K562 (cell line): ENCODE data around the gene ACHE. TPM values are rescaled to one million over a fixed set of nuclear protein-coding genes. Genes with fewer than 3 reads are reported as not detected.
"Not testable (repeated sequence)": the region's sequence is repeated elsewhere in the genome, so short reads cannot be mapped to it uniquely, and the experiment has no call there.

Experiments
- ATAC-seq: fragments of 200-7000 bp; cut with Tn5 transposase; 3 replicates; pipeline ENCODE4 v1.9.1; 2020; ENCODE audit warnings: moderate library complexity
- BruUV-seq: library from RNA; stranded (reverse); fragments of 400-500 nt; replicated peaks from 2 replicates; lab custom pipeline; 2021; lab: Mats Ljungman, UMichigan
- CTCF ChIA-PET: fragments of 300-600 bp; formaldehyde crosslinking; extraction: SDS; loops from one replicate; lab custom pipeline; 2021; ENCODE audit warnings: low intra/inter-chr PET ratio; lab: Yijun Ruan, JAX
- POLR2A ChIA-PET: fragments of 300-600, 350-650 bp; sonication (Branson Sonifier 250); formaldehyde crosslinking; extraction: SDS; loops from one replicate; lab custom pipeline; 2021; ENCODE audit warnings: antibody characterized with exemption, inconsistent platforms; lab: Yijun Ruan, JAX
- DNase-seq, 4 experiments: peaks; one replicate each; pipeline versions ENCODE4 v3.0.0 to v3.0.0-alpha.2; 2011 to 2018; ENCODE audit warnings: low spot score in 3 of 4, mixed read lengths in 3 of 4; ENCODE audit errors: extremely low read depth in 1 of 4
- FAIRE-seq: peaks from 2 replicates; lab custom pipeline; 2011; peaks lifted over from hg19 to GRCh38; lab: Jason Lieb, UNC
- H2AFZ ChIP-seq: 2 replicates; pipeline ENCODE4 v1.6.0; 2011; ENCODE audit warnings: low read depth, low read length, control low read depth, inconsistent platforms
- H3K27ac ChIP-seq: fragments of 200-600 bp; 3 replicates; pipeline ENCODE4 v1.8.0; 2011; ENCODE audit warnings: low read depth, mild to moderate bottlenecking, control low read depth, inconsistent platforms, low read length, moderate library complexity, mixed read lengths; ENCODE audit errors: extremely low read depth
- H3K27me3 ChIP-seq, 2 experiments: fragments of 300-600 bp in 1 of 2; 2 replicates in 1 of 2; 3 replicates in 1 of 2; pipeline versions ENCODE4 v1.6.0 to v1.8.0; 2011; ENCODE audit warnings: inconsistent platforms in 2 of 2, low read length in 2 of 2, mild to moderate bottlenecking in 1 of 2, mixed read lengths in 1 of 2, moderate library complexity in 1 of 2; ENCODE audit not compliant: control insufficient read depth in 2 of 2, insufficient read depth in 2 of 2
- H3K36me3 ChIP-seq: fragments of 300-600 bp; 3 replicates; pipeline ENCODE4 v1.8.0; 2011; ENCODE audit warnings: mild to moderate bottlenecking, low read length, inconsistent platforms; ENCODE audit not compliant: control insufficient read depth, insufficient read depth
- H3K4me1 ChIP-seq, 2 experiments: fragments of 200-600 bp in 1 of 2; replicated peaks in 1 of 2; 2 replicates in 1 of 2; 3 replicates in 1 of 2; pipeline versions ENCODE4 v1.5.1 to v1.8.0; 2011; ENCODE audit warnings: inconsistent platforms in 2 of 2, low read length in 2 of 2, mild to moderate bottlenecking in 1 of 2, mixed read lengths in 1 of 2, moderate library complexity in 1 of 2; ENCODE audit not compliant: control insufficient read depth in 2 of 2, insufficient read depth in 2 of 2
- H3K4me2 ChIP-seq: 2 replicates; pipeline ENCODE4 v1.6.1; 2011; ENCODE audit warnings: low read length, control low read depth, inconsistent platforms, mixed read lengths; ENCODE audit not compliant: insufficient read depth
- H3K4me3 ChIP-seq: fragments of 200-600 bp; sonication (generic), shearing (Covaris generic); 2 replicates; pipeline ENCODE4 v1.5.1; 2016; ENCODE audit warnings: control low read depth, inconsistent platforms
- H3K79me2 ChIP-seq: fragments of 200-600 bp; 3 replicates; pipeline ENCODE4 v1.8.0; 2011; ENCODE audit warnings: low read length, inconsistent platforms; ENCODE audit not compliant: control insufficient read depth, insufficient read depth
- H3K9ac ChIP-seq, 2 experiments: 2 replicates each; pipeline versions ENCODE4 v1.6.0 to v1.6.1; 2011; ENCODE audit warnings: low read depth in 2 of 2, low read length in 2 of 2, control low read depth in 1 of 2, inconsistent platforms in 1 of 2, mild to moderate bottlenecking in 1 of 2, mixed read lengths in 1 of 2; ENCODE audit not compliant: insufficient read depth in 1 of 2
- H3K9me1 ChIP-seq: one replicate; pipeline ENCODE4 v1.6.0; 2011; ENCODE audit warnings: inconsistent platforms, mild to moderate bottlenecking, low read length, moderate library complexity; ENCODE audit not compliant: control insufficient read depth, insufficient read depth
- H3K9me3 ChIP-seq: replicated peaks from 2 replicates; pipeline ENCODE4 v1.5.1; 2011; ENCODE audit warnings: low read depth, low read length, inconsistent platforms; ENCODE audit not compliant: control insufficient read depth, insufficient read depth
- H4K20me1 ChIP-seq: replicated peaks from 2 replicates; pipeline ENCODE4 v1.6.1; 2011; ENCODE audit warnings: low read length, inconsistent platforms, mixed read lengths; ENCODE audit not compliant: control insufficient read depth, insufficient read depth
- ETS2 ChIP-seq: IDR thresholded peaks from 2 replicates; pipeline ENCODE4 v1.6.1; 2016; ENCODE audit warnings: borderline replicate concordance, missing genetic modification characterization, mild to moderate bottlenecking, moderate library complexity, missing compliant biosample characterization; ENCODE audit not compliant: poor library complexity, severe bottlenecking
- FOXM1 ChIP-seq, 2 experiments: fragments of 450-650 bp in 1 of 2; sonication (generic) in 1 of 2; formaldehyde crosslinking in 1 of 2; IDR thresholded peaks; 2 replicates each; pipeline versions ENCODE4 v1.6.1 to v1.9.0; 2017 to 2022; ENCODE audit warnings: low read depth in 2 of 2, mild to moderate bottlenecking in 2 of 2, missing genetic modification reagents in 1 of 2, moderate library complexity in 1 of 2
- ZBTB17 ChIP-seq: fragments of 450-650 bp; formaldehyde crosslinking; IDR thresholded peaks from 2 replicates; pipeline ENCODE4 v1.4.0; 2020; ENCODE audit warnings: mild to moderate bottlenecking
- ZNF175 ChIP-seq: fragments of 200-800 bp; sonication (Bioruptor generic); IDR thresholded peaks from 2 replicates; pipeline ENCODE4 v1.6.1; 2016; ENCODE audit warnings: low read depth, mild to moderate bottlenecking, missing genetic modification characterization, missing compliant biosample characterization
- ZNF347 ChIP-seq: fragments of 450-650 bp; formaldehyde crosslinking; IDR thresholded peaks from 2 replicates; pipeline ENCODE4 v1.4.0; 2020; ENCODE audit warnings: low read depth, mild to moderate bottlenecking, moderate library complexity
- ZNF584 ChIP-seq: fragments of 200-800 bp; sonication (Bioruptor generic); IDR thresholded peaks from 2 replicates; pipeline ENCODE4 v1.6.1; 2016; ENCODE audit warnings: low read depth, mild to moderate bottlenecking, missing genetic modification characterization, missing compliant biosample characterization
- WGBS: fragments of 100-300 bp; shearing (Covaris generic); methylation state at CpG from one replicate; pipeline ENCODE4 v1.1.6; 2016; ENCODE audit warnings: low coverage, mixed read lengths; ENCODE audit not compliant: insufficient coverage; ENCODE audit errors: missing lambda C conversion rate; 5-methylcytosine and 5-hydroxymethylcytosine counted together
- in situ Hi-C: fragments of 300-500 bp; cut with MboI; formaldehyde crosslinking; loops from 4 replicates; pipeline ENCODE4 v1.15.0; 2018; ENCODE audit warnings: inconsistent platforms, mixed read lengths
- intact Hi-C: fragments of 100-400 bp; cut with micrococcal nuclease; formaldehyde crosslinking; loops from 2 replicates; pipeline ENCODE4 v1.14.2; 2022
- polyA plus RNA-seq, 8 experiments: library from polyadenylated mRNA; depleted of rRNA in 4 of 8; stranded (reverse) in 5 of 8; unstranded in 3 of 8; fragments of >200 nt; fragmentation: Nextera tagmentation in 2 of 8; fragmentation: Illumina TruSeq in 1 of 8; extraction: Ambion mirVana in 2 of 8; extraction: Trizol in 1 of 8; gene quantifications; 2 replicates each; pipeline versions ENCODE4 v1.2.1 to v1.2.3, GENCODE V29; 2011 to 2014; ENCODE audit warnings: inconsistent platforms in 1 of 8, missing spikeins in 1 of 8
- total RNA-seq, 7 experiments: library from RNA; depleted of rRNA in 6 of 7; stranded (reverse); fragments of >200 nt in 6 of 7; fragmentation: Illumina TruSeq in 2 of 7; extraction: Trizol in 2 of 7; gene quantifications; 2 replicates each; pipeline versions ENCODE4 v1.2.1 to v1.2.3, GENCODE V29; 2011 to 2021; ENCODE audit warnings: low replicate concordance in 1 of 7
- TF ChIP-seq, protein P1 (sequence below), 2 experiments: fragments of 450-650 bp in 1 of 2; sonication (generic) in 1 of 2; formaldehyde crosslinking; conservative IDR thresholded peaks; 2 replicates each; pipeline versions ENCODE4 v1.4.0 to v1.8.1; 2020 to 2022; ENCODE audit warnings: mild to moderate bottlenecking in 1 of 2, missing genetic modification reagents in 1 of 2

The ACHE gene
- total and polyA plus RNA-seq, 9 of the 15 experiments (the other 6 are each of a cell fraction or from before 2014, with no cell fraction given): 0.04 to 8.8 (median 1.9) TPM

DNA sequence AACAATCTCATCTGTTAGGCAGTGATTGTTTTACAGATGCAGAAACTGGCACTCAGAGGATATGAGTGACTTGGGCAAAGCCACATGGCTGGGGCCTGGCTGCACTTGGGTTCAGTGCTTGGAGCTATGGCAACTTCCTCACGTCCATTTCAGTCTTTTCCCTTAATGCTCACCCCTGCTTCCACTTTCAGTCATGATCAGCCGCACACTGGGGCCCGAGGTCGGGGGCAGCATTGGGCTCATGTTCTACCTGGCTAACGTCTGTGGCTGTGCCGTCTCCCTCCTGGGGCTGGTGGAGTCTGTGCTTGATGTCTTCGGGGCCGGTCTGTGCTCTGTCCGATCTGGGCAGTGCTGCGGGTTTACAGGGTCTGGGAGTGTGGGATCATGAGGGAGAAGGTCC lies 40.2 kb downstream of the ACHE start (continued):
- TF ChIP-seq FOXM1 (IDR thresholded peaks at IDR 0.05; ENCODE audit: low read depth) (no peak), FOXM1 (CRISPR knock-in tag; IDR thresholded peaks at IDR 0.05; ENCODE audit: low read depth) (no peak), ZNF584 (CRISPR knock-in tag) (no peak), ZNF175 (no peak), ZNF347 (no peak), ETS2 (tag) (no peak), ZBTB17 (no peak)
- TF ChIP-seq, protein P1, sequence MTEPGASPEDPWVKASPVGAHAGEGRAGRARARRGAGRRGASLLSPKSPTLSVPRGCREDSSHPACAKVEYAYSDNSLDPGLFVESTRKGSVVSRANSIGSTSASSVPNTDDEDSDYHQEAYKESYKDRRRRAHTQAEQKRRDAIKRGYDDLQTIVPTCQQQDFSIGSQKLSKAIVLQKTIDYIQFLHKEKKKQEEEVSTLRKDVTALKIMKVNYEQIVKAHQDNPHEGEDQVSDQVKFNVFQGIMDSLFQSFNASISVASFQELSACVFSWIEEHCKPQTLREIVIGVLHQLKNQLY (CRISPR knock-in tag; conservative IDR thresholded peaks at IDR 0.05): no peak

DNA sequence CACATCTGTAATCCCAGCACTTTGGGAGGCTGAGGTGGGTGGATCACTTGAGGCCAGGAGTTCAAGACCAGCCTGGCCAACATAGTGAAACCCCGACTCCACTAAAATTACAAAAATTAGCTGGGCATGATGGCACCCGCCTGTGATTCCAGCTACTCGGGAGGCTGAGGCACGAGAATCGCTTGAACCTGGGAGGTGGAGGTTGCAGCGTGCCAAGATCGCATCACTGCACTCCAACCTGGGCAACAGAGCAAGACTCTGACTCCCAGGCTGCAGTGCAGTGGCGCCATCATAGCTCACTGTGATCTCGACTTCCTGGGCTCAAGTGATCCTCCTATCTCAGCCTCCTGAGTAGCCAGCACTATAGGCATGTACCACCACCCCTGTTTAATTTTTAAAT lies 40.8 kb downstream of the ACHE start:
- H3K9me1 ChIP-seq, H4K20me1 ChIP-seq, POLR2A ChIA-PET, BruUV-seq, H3K27ac ChIP-seq, H3K27me3 ChIP-seq, FAIRE-seq, CTCF ChIA-PET, H3K4me2 ChIP-seq, H3K9me3 ChIP-seq, DNase-seq, ATAC-seq, H3K9ac ChIP-seq, H3K36me3 ChIP-seq, H3K4me3 ChIP-seq, H2AFZ ChIP-seq: not testable (repeated sequence)
- peaks cover 4 to 40% of the 10 kb centered on the region in 2 experiments; a peak in 4 of 5 replicates for H3K4me1 ChIP-seq
- peaks cover 13% of the 10 kb centered on the region for H3K79me2 ChIP-seq
- in situ Hi-C loops (loop anchor here (5.0 kb wide), 1 partner anchor 148 kb away; the partner anchor contains the start of gene POP7), intact Hi-C loops (loop anchor here (5.0 kb wide), 2 partner anchors 163 to 388 kb away; partner anchors contain the start of gene GIGYF1)
- 91% methylated on average over 9 of the region's 9 CpGs for WGBS
